NT2/D1 (cell line): Measurements from ENCODE around the gene SUN5.
"Not testable (repeated sequence)": the region's sequence is repeated elsewhere in the genome, so short reads cannot be mapped to it uniquely, and the experiment has no call there.

Source experiments
- DNase-seq: peaks from one replicate; pipeline ENCODE4 v3.0.0-alpha.2; 2011; ENCODE audit warnings: low read depth, low spot score
- H3K27me3 ChIP-seq: 2 replicates; pipeline ENCODE4 v1.6.0; 2011; ENCODE audit warnings: mild to moderate bottlenecking; ENCODE audit not compliant: insufficient read length, insufficient read depth
- H3K36me3 ChIP-seq: 2 replicates; pipeline ENCODE4 v1.6.1; 2011; ENCODE audit warnings: mild to moderate bottlenecking, low read length, mixed read lengths; ENCODE audit not compliant: insufficient read depth, insufficient read length
- H3K4me1 ChIP-seq: 2 replicates; pipeline ENCODE4 v1.5.1; 2011; ENCODE audit not compliant: insufficient read depth, insufficient read length
- H3K4me3 ChIP-seq: 2 replicates; pipeline ENCODE4 v1.5.1; 2011; ENCODE audit warnings: low read depth; ENCODE audit not compliant: insufficient read length
- H3K9ac ChIP-seq: 2 replicates; pipeline ENCODE4 v1.6.0; 2011; ENCODE audit warnings: low read depth; ENCODE audit not compliant: insufficient read length
- H3K9me3 ChIP-seq: 2 replicates; pipeline ENCODE4 v1.5.1; 2011; ENCODE audit warnings: mild to moderate bottlenecking, low read length; ENCODE audit not compliant: insufficient read depth
- SUZ12 ChIP-seq: IDR thresholded peaks from 2 replicates; pipeline ENCODE4 v1.6.1; 2011; ENCODE audit not compliant: insufficient read length, insufficient read depth; ENCODE audit errors: extremely low read depth
- YY1 ChIP-seq: IDR thresholded peaks from 2 replicates; pipeline ENCODE4 v1.6.1; 2011; ENCODE audit not compliant: insufficient read length, insufficient read depth
- ZNF274 ChIP-seq: IDR thresholded peaks from 2 replicates; pipeline ENCODE4 v1.6.1; 2011; ENCODE audit warnings: mild to moderate bottlenecking, low read depth, low read length

SUN5 gene

DNA sequence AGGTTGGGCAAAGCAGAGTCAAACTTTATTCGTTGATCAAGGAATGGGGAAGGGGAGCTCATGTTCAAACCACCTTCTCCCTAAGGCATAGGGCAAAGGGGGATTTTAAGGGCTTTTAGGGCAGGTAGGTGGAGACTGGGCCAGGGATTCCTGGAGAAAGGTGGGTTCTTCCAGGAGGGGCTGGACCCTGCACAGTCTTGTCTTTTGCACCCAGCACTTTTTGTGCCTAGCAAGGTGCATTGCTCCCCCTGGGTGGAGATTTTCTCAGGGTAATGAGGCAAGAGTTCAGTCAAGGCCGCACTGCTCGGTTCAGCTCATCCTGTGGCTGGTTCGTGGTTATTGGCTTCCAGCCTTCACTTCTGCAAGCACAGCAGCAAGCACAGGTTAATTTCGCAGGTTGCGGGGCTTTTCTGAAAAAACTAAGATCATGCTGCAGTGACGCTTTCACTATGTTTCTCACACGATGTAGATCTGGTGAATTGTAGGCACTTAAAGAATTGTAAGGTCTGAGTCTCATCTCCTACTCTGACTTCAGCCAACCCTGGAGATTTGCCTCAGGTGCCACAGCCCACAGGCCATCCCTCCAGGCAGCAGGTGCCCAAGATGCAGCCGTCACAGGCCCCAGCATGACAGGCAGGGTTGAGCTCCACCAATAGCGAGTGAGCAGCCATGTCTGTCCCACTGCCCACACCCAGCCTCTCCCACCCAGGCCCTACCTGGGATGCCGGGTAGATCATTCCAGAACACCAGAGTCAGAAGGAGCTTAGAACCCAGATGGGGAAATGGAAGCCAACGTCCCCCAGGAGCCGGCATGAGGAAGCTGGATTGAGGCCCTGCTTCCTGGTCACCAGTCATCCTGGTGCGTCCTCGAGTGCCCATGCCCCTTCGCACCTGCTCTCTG is 37.1 kb downstream of the SUN5 start:
- H3K9me3 ChIP-seq: no peaks in the 10 kb centered on the region
- no peaks in the 10 kb centered on the region for H3K27me3 ChIP-seq
- H3K9ac ChIP-seq: no peak overlapping the region

DNA sequence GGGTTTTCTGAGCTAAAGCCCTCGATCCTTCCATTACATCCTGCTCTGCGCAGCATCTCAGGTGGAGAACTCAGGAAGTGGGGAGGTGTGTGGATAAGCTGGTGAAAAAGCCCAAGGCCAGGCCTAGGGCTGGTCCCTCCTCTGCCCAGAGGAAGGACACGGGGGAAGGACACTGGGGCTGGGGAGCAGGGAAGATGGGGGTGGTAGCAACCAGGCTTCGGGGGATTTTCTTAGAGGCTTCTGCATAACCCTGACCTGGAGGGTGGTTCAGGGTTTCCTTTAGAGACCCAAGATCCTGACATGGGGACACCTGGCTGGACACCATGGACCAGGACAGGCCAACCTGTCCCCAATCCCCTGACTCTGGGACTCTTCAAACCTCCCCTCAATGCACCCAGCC is 37.9 kb downstream of the SUN5 start:
- H3K4me3 ChIP-seq: no peak overlapping the region
- no peak overlapping the region for H3K9ac ChIP-seq
- TF ChIP-seq SUZ12 (no peak), YY1 (no peak), ZNF274 (no peak)
- H3K27me3 ChIP-seq: no peaks in the 10 kb centered on the region
- DNase-seq: no peak
- H3K9me3 ChIP-seq: no peaks in the 10 kb centered on the region
- H3K36me3 ChIP-seq: no peaks in the 10 kb centered on the region
- no peaks in the 10 kb centered on the region for H3K4me1 ChIP-seq

More for the DNA sequence above, 37.1 kb downstream of the SUN5 start:
- no peak for DNase-seq
- Histone ChIP-seq H3K4me3 (no peak overlapping the region), H3K36me3 (no peaks in the 10 kb centered on the region), H3K4me1 (no peaks in the 10 kb centered on the region)
- TF ChIP-seq ZNF274: no peak
- no peak for TF ChIP-seq YY1
- no peak for TF ChIP-seq SUZ12

DNA sequence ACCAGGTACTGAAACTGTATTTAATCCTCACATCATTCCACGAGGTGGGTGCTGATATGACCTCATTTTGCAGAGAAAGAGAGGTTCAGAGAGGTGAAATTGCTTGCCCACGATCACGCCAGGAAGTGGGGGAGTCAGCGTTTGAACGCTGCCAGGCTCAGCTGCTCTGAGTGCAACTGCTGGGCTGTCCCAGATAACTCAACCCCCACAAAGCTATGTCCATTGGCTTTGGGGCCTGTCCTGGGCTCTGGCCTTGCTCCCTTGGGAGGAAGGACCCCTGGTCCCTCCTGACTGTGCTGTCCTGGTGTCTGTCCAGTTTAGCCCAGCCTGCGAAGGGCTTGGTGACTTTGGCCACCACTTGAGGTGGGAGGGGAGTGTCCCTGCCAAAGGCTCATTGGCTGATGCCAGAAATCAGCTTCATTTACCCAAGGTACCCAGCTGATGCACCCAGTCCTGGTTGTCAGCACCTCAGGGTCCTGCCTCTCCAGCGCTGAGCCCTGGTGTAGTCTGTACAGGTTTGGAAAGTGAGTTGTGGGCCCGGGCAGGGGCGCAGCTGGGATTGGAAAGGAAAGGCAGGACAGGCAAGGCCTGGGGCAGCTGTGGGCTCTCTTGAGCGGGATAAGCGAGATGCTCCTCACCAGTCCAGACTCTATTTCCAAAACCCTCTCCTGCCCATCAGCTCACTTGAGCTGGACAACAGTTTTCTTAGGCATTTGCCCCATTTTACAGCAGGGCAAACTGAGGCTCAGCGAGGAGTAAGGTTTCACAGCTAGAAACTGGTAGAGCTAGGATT is 38.5 kb downstream of the SUN5 start:
- H3K27me3 ChIP-seq: no peaks in the 10 kb centered on the region

DNA sequence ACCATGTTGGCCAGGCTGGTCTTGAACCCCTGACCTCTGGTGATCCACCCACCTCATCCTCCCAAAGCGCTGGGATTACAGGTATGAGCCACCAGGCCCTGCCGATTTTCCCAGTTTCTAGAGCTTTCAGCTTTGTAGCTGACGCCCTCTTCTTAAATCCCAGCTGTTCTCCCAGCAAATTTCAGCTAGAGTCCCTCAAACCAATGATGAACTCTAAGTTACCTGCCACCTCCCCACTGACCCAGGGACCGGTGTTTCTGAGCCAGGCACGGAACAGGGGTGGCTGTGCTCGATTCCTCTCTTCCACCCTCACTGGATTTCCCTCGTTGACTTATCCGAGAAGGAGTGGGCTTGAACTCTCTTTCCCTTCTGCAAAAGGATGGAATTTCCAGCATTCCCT is 39.1 kb downstream of the SUN5 start:
- TF ChIP-seq YY1 (no peak), ZNF274 (no peak)
- H3K9ac ChIP-seq: no peak overlapping the region
- no peak overlapping the region for H3K4me3 ChIP-seq
- H3K27me3 ChIP-seq: no peaks in the 10 kb centered on the region
- no peaks in the 10 kb centered on the region for H3K4me1 ChIP-seq
- H3K9me3 ChIP-seq: no peaks in the 10 kb centered on the region
- DNase-seq: no peak
- no peaks in the 10 kb centered on the region for H3K36me3 ChIP-seq

More for the DNA sequence above, 38.5 kb downstream of the SUN5 start:
- Histone ChIP-seq H3K36me3 (no peaks in the 10 kb centered on the region), H3K9me3 (no peaks in the 10 kb centered on the region), H3K9ac (no peak overlapping the region), H3K4me1 (no peaks in the 10 kb centered on the region), H3K4me3 (no peak overlapping the region)
- TF ChIP-seq YY1 (no peak), SUZ12 (no peak), ZNF274 (no peak)
- DNase-seq: no peak

DNA sequence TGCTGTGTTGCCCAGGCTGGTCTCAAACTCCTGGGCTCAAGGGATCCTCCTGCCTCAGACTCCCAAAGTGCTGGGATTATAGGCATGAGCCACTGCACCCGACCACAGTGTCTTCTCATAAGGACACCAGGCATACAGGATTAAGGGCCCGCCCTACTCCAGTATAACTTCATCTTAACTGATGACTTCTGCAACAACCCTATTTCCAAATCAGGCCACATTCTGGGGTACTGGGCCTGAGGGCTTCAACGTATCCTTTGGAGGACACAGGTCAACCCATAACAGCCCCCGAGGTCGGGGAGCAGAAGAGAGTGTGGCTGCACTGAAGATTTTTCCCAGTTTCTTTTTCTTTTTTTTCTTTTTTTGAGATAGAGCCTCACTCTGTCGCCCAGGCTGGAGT is 39.7 kb downstream of the SUN5 start:
- DNase-seq: no peak
- H3K36me3 ChIP-seq: no peaks in the 10 kb centered on the region
- H3K9me3 ChIP-seq: no peaks in the 10 kb centered on the region
- no peak overlapping the region for H3K4me3 ChIP-seq
- H3K27me3 ChIP-seq: no peaks in the 10 kb centered on the region
- no peak overlapping the region for H3K9ac ChIP-seq
- H3K4me1 ChIP-seq: no peaks in the 10 kb centered on the region
- TF ChIP-seq SUZ12 (no peak), ZNF274 (no peak), YY1 (no peak)

DNA sequence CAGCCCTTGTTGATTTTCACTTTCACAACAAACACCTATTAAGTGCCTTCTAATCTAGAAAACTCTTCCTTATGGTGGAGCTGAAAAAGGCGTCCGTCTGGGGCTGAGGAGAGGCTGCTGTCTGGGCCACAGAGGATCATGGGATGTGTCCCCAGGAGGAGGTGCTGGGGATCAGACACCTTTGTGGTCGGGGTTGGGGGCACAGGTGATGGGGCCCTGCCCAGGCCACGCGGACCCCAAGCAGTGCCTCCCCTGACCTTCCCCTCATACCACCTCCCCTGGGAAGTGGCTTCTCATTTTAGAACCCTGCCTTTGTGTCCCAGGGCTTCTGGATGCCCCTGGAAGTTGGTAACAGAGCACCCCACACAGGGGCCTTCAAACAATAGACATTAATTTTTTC is 41.1 kb downstream of the SUN5 start:
- H3K4me1 ChIP-seq: no peaks in the 10 kb centered on the region
- no peak overlapping the region for H3K4me3 ChIP-seq
- DNase-seq: no peak
- TF ChIP-seq ZNF274 (no peak), YY1 (no peak), SUZ12 (no peak)
- H3K9ac ChIP-seq: no peak overlapping the region
- H3K27me3 ChIP-seq: no peaks in the 10 kb centered on the region
- H3K36me3 ChIP-seq: no peaks in the 10 kb centered on the region
- peaks cover 1% of the 10 kb centered on the region; the same call in 1 of the 2 replicates for H3K9me3 ChIP-seq

DNA sequence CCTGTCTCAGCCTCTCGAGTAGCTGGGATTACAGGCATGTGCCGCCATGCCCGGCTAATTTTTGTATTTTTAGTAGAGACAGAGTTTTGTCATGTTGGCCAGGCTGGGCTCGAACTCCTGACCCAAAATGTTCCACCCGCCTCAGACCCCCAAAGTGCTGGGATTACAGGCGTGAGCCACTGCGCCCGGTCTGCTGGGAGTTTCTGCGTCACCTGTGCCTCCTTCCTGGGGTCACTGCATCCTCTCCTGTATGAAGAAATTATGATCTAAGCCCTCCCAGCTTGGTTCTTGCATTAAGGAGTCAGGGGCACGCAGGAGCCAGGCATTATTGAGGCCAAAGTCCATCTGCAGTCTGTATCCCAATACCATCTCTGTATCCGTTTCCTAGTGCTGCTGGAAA is 41.6 kb downstream of the SUN5 start:
- not testable (repeated sequence) for H3K4me3 ChIP-seq, H3K36me3 ChIP-seq, H3K4me1 ChIP-seq, DNase-seq, H3K27me3 ChIP-seq, H3K9me3 ChIP-seq, H3K9ac ChIP-seq

DNA sequence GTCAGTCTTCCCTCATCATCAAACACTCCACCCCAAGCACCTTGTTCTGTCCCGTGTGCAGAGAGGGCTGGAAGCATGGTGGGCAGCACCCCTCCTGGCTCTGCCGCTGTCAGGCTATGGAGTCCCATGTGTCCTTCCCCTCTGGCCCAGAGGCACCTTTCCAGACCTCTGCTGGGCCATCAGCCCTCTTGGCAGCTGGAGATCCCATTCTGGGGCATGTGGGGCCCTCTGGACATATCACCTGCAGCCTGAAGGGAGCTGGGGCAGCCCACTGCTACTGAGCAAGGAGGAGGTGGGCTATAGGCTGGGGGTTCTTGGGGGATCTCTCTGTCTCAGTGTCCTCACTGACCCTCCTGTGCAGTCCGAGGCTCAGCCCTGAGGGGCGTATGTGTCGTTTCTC is 42.2 kb downstream of the SUN5 start:
- no peaks in the 10 kb centered on the region for H3K36me3 ChIP-seq
- no peak overlapping the region for H3K4me3 ChIP-seq
- no peaks in the 10 kb centered on the region for H3K4me1 ChIP-seq
- no peak for DNase-seq
- H3K27me3 ChIP-seq: no peaks in the 10 kb centered on the region
- no peak overlapping the region for H3K9ac ChIP-seq
- TF ChIP-seq ZNF274 (no peak), YY1 (no peak), SUZ12 (no peak)
- H3K9me3 ChIP-seq: peaks cover 12% of the 10 kb centered on the region
